Measurements from ENCODE around the gene ARHGAP23.

ARHGAP23 gene

DNA sequence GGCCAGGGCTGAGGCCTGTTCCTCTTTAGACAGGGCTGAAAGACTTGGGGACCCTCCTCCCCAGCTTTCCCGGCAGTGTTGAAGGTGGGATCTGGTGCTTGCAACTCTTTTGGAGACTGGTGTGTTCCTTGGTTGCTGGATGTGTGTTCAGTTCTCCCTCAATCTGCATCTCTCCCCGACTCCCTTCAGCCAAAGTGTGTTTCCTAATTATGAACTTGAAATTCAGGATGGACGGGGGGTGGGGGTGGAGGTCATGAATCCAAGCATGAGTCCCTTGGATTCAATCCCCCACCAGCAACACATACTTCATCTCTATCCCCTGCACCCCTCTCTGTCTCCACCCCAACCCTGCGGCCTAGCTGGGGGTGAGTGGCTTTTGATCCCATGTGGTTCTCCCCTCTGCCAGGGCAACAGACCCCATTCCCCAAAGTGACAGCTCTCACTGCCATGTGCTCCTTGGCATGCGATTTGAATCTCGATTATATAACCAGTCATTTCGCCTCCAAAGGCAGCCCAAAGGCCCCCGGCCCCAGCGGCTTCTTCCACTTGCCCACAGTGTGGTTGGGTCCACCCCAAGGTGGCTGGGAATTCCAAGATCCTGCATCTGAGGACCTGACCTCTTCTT is 1.3 kb downstream of the ARHGAP23 start:
- no peak for DNase-seq (ENCODE audit: low spot score)
- peaks cover 4% of the 10 kb centered on the region for H3K4me1 ChIP-seq (ENCODE audit: insufficient read depth, poor library complexity, severe bottlenecking)
- ATAC-seq (ENCODE audit: low read depth) = no peak
- peak overlapping the region; percentile 73 for H3K27ac ChIP-seq (ENCODE audit: poor library complexity, severe bottlenecking)
- no peaks in the 10 kb centered on the region for H3K36me3 ChIP-seq (ENCODE audit: low read depth)
- TF ChIP-seq, protein P1, sequence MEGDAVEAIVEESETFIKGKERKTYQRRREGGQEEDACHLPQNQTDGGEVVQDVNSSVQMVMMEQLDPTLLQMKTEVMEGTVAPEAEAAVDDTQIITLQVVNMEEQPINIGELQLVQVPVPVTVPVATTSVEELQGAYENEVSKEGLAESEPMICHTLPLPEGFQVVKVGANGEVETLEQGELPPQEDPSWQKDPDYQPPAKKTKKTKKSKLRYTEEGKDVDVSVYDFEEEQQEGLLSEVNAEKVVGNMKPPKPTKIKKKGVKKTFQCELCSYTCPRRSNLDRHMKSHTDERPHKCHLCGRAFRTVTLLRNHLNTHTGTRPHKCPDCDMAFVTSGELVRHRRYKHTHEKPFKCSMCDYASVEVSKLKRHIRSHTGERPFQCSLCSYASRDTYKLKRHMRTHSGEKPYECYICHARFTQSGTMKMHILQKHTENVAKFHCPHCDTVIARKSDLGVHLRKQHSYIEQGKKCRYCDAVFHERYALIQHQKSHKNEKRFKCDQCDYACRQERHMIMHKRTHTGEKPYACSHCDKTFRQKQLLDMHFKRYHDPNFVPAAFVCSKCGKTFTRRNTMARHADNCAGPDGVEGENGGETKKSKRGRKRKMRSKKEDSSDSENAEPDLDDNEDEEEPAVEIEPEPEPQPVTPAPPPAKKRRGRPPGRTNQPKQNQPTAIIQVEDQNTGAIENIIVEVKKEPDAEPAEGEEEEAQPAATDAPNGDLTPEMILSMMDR (IDR thresholded peaks at IDR 0.05; ENCODE audit: poor library complexity, severe bottlenecking) = no peak
- no peaks in the 10 kb centered on the region for H3K27me3 ChIP-seq (ENCODE audit: insufficient read depth, poor library complexity, severe bottlenecking)
- H3K9me3 ChIP-seq (ENCODE audit: severe bottlenecking) = no peaks in the 10 kb centered on the region
- peak overlapping the region; percentile 99 for H3K4me3 ChIP-seq (ENCODE audit: severe bottlenecking)

DNA sequence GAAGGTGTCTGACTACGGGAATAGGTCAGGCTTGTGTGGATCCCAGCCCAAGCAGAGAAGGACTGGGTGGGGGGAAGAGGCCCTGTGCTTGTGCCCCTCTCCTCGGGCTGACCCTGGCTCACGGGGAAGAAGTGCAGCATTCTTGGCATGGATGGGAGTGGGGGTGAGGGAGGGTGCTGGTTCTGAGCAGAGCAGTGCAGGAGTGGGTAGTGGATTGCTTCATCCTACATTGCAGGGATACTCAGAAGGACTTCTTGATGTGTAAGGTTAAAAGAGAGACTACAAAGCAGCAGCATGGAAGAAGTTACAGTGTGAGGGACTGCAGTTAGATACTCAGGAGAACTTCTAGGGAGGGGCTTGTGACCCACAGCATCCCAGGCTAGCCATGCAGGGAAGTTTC is 2.1 kb downstream of the ARHGAP23 start:
- H3K4me3 ChIP-seq (ENCODE audit: severe bottlenecking) = no peak overlapping the region
- TF ChIP-seq, protein P1 (IDR thresholded peaks at IDR 0.05; ENCODE audit: poor library complexity, severe bottlenecking) = no peak
- no peaks in the 10 kb centered on the region for H3K36me3 ChIP-seq (ENCODE audit: low read depth)
- H3K27me3 ChIP-seq (ENCODE audit: insufficient read depth, poor library complexity, severe bottlenecking) = no peaks in the 10 kb centered on the region
- peaks cover 4% of the 10 kb centered on the region for H3K4me1 ChIP-seq (ENCODE audit: insufficient read depth, poor library complexity, severe bottlenecking)
- peak overlapping the region; percentile 73 for H3K27ac ChIP-seq (ENCODE audit: poor library complexity, severe bottlenecking)
- no peaks in the 10 kb centered on the region for H3K9me3 ChIP-seq (ENCODE audit: severe bottlenecking)
- no peak for ATAC-seq (ENCODE audit: low read depth)
- DNase-seq (ENCODE audit: low spot score) = no peak

DNA sequence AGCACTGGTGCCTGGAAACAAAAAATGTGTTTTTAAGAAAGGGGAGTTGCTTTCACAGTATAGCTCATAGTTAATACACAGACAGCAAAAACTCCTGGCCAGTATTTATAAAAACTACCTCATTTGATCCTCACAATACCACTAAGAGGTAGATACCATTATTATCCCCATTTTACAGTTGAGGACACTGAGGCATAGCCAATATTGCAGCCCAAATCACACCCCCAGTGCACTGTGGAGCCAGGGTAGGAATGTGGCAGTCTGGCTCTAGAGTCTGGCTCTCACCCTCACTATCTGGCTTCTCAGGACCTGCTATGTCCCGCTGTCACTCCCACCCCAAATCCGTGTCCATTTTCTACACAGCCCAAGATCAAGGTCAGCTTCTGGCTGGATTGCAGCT is 2.6 kb downstream of the ARHGAP23 start:
- Histone ChIP-seq H3K36me3 (ENCODE audit: low read depth) (no peaks in the 10 kb centered on the region), H3K27ac (ENCODE audit: poor library complexity, severe bottlenecking) (no peak overlapping the region), H3K9me3 (ENCODE audit: severe bottlenecking) (no peaks in the 10 kb centered on the region), H3K27me3 (ENCODE audit: insufficient read depth, poor library complexity, severe bottlenecking) (no peaks in the 10 kb centered on the region), H3K4me1 (ENCODE audit: insufficient read depth, poor library complexity, severe bottlenecking) (peaks cover 4% of the 10 kb centered on the region), H3K4me3 (ENCODE audit: severe bottlenecking) (no peak overlapping the region)
- ATAC-seq (ENCODE audit: low read depth) (no peak), DNase-seq (ENCODE audit: low spot score) (no peak)
- TF ChIP-seq, protein P1 (IDR thresholded peaks at IDR 0.05; ENCODE audit: poor library complexity, severe bottlenecking) = no peak

DNA sequence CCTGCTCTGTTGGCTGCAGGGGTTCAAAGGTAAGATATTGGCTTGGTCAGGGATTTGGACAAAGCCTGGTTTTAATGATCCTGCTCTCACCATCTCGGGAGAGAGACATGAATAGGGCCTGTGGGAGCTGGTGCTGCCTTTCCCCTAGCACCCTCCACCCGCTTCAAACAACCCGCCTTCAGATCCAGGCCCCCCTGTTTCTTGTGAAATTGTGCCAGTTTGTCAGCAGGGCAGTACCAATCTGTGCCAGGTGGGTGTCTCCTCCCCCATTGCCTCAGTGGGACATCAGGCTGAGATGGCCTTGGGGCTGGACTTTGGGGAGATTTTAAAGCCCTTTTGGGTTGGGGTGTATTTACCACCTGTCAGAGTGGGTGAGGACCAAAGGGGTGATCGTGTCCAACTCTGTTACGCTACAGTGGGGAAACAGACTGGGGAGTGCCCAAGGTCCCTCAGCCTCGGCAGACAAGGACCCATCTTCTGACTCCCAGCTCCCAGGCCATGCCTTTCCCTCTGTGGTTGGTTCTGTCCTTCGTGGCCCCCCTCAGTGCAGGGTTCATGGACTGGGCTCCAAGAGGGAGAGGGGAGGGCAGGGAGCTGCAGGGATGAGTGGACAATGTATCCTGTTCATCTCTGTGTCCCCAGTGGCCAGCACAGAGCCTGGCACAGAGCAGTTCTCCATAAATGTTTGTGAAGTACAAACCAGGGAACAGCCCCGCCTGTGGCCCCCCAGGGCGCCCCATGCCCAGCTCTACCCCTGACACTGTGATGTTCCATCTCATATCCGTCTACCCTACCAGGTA is 3.3 kb downstream of the ARHGAP23 start:
- DNase-seq (ENCODE audit: low spot score) (no peak), ATAC-seq (ENCODE audit: low read depth) (no peak)
- TF ChIP-seq, protein P1 (IDR thresholded peaks at IDR 0.05; ENCODE audit: poor library complexity, severe bottlenecking) = no peak
- Histone ChIP-seq H3K4me1 (ENCODE audit: insufficient read depth, poor library complexity, severe bottlenecking) (peaks cover 4% of the 10 kb centered on the region), H3K27me3 (ENCODE audit: insufficient read depth, poor library complexity, severe bottlenecking) (no peaks in the 10 kb centered on the region), H3K4me3 (ENCODE audit: severe bottlenecking) (no peak overlapping the region), H3K9me3 (ENCODE audit: severe bottlenecking) (no peaks in the 10 kb centered on the region), H3K27ac (ENCODE audit: poor library complexity, severe bottlenecking) (no peak overlapping the region), H3K36me3 (ENCODE audit: low read depth) (no peaks in the 10 kb centered on the region)
